SU-DHL-6 (cell line): ENCODE data around the gene UNC13C.

ENCODE experiments used
- H2AFZ ChIP-seq: fragments of 200-600 bp; sonication (generic); 2 replicates; pipeline ENCODE4 v1.6.1; 2014; ENCODE audit warnings: low read depth, mild to moderate bottlenecking, moderate library complexity, mixed read lengths, antibody characterized with exemption, low read length; ENCODE audit not compliant: severe bottlenecking
- H3F3A ChIP-seq: fragments of 200-600 bp; shearing (Covaris generic); 2 replicates; pipeline ENCODE4 v1.6.0; 2016; ENCODE audit warnings: antibody characterized with exemption, mild to moderate bottlenecking; ENCODE audit not compliant: insufficient read depth
- H3K27ac ChIP-seq: fragments of 200-600 bp; sonication (generic); 2 replicates; pipeline ENCODE4 v1.5.1; 2016; ENCODE audit warnings: low read depth, mild to moderate bottlenecking, low read length, moderate library complexity, mixed read lengths
- H3K27me3 ChIP-seq: fragments of 200-600 bp; sonication (generic), shearing (Covaris generic); 2 replicates; pipeline ENCODE4 v1.6.0; 2014; ENCODE audit warnings: mild to moderate bottlenecking, low read length
- H3K36me3 ChIP-seq: fragments of 200-600 bp; sonication (generic); 2 replicates; pipeline ENCODE4 v1.6.1; 2014; ENCODE audit warnings: mild to moderate bottlenecking, low read length, mixed read lengths
- H3K4me2 ChIP-seq: fragments of 300-600, 200-600 bp; shearing (Covaris generic), sonication (generic); 2 replicates; pipeline ENCODE4 v1.6.0; 2014; ENCODE audit warnings: low read length, low read depth, mild to moderate bottlenecking; ENCODE audit not compliant: poor library complexity, severe bottlenecking
- H3K4me3 ChIP-seq: fragments of 200-600 bp; sonication (generic); 2 replicates; pipeline ENCODE4 v1.5.1; 2014; ENCODE audit warnings: antibody characterized with exemption, low read length, mild to moderate bottlenecking, mixed read lengths; ENCODE audit not compliant: insufficient read depth, poor library complexity, severe bottlenecking
- H3K79me2 ChIP-seq: fragments of 200-600 bp; sonication (generic); 2 replicates; pipeline ENCODE4 v1.6.1; 2014; ENCODE audit warnings: mild to moderate bottlenecking, low read length, moderate library complexity; ENCODE audit not compliant: insufficient read depth
- H3K9ac ChIP-seq: fragments of 200-600 bp; sonication (generic); 2 replicates; pipeline ENCODE4 v1.7.0; 2014; ENCODE audit warnings: mild to moderate bottlenecking, low read length
- H3K9me2 ChIP-seq: fragments of 200-600 bp; sonication (generic); replicated peaks from 2 replicates; pipeline ENCODE4 v1.6.1; 2014; ENCODE audit warnings: low read length; ENCODE audit not compliant: insufficient read depth
- H3K9me3 ChIP-seq: fragments of 200-600 bp; sonication (generic); 2 replicates; pipeline ENCODE4 v1.6.1; 2014; ENCODE audit warnings: low read length, mixed read lengths; ENCODE audit not compliant: insufficient read depth
- H4K20me1 ChIP-seq: fragments of 200-600 bp; sonication (generic); 2 replicates; pipeline ENCODE4 v1.6.1; 2014; ENCODE audit warnings: low read depth, mild to moderate bottlenecking, antibody characterized with exemption, low read length, moderate library complexity, mixed read lengths
- CTCF ChIP-seq: fragments of 200-600 bp; sonication (generic); IDR thresholded peaks from one replicate; pipeline ENCODE4 v1.5.1; 2017; ENCODE audit warnings: antibody characterized with exemption, mild to moderate bottlenecking, low read length, moderate library complexity; ENCODE audit not compliant: insufficient read depth, poor library complexity, severe bottlenecking
- EZH2phosphoT487 ChIP-seq: fragments of 200-600 bp; sonication (generic), shearing (Covaris generic); conservative IDR thresholded peaks from 2 replicates; pipeline ENCODE4 v1.6.1; 2018; ENCODE audit warnings: mild to moderate bottlenecking, antibody characterized with exemption, low read length, moderate library complexity, mixed read lengths

Gene UNC13C

GRCh38 chr15:54014067-54014655, 35.9 kb downstream of the UNC13C start:
- no peak overlapping the region for H3K27ac ChIP-seq
- no peak overlapping the region for H3K9ac ChIP-seq
- no peaks in the 10 kb centered on the region for H3K9me2 ChIP-seq
- no peak overlapping the region for H2AFZ ChIP-seq
- no peak overlapping the region for H3K4me2 ChIP-seq
- no peaks in the 10 kb centered on the region for H4K20me1 ChIP-seq
- no peaks in the 10 kb centered on the region for H3K27me3 ChIP-seq
- H3K9me3 ChIP-seq: no peaks in the 10 kb centered on the region
- H3F3A ChIP-seq: no peaks in the 10 kb centered on the region
- H3K79me2 ChIP-seq: no peaks in the 10 kb centered on the region
- TF ChIP-seq CTCF: no peak
- H3K4me3 ChIP-seq: no peak overlapping the region
- no peaks in the 10 kb centered on the region for H3K36me3 ChIP-seq

DNA sequence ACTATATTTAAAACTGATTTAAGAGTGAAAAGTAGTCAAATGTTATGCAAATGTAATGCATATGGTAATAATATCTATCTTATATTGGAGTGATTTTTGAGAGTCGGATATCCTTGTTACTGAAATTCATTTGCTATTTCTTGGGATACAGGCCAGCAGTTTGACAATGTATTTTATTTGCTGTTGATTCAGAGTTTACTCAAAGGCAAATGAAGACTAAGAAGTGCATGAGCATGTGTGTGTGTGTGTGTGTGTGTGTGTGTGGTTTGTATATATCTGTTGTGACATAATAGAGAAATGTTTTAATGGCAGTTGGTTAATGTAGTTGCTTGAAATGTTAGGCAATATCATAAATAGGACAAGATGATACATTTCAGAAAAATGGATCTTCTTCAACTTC, 39.0 kb downstream of the UNC13C start:
- no peak overlapping the region for H3K4me2 ChIP-seq
- H3K27ac ChIP-seq: no peak overlapping the region
- no peak overlapping the region for H3K4me3 ChIP-seq
- TF ChIP-seq CTCF (no peak), EZH2phosphoT487 (no peak)
- no peaks in the 10 kb centered on the region for H3K9me2 ChIP-seq
- no peaks in the 10 kb centered on the region for H4K20me1 ChIP-seq
- H3K9ac ChIP-seq: no peak overlapping the region
- peaks cover 6% of the 10 kb centered on the region; the same call in 1 of the 2 replicates for H3K9me3 ChIP-seq
- no peaks in the 10 kb centered on the region for H3K36me3 ChIP-seq
- H3F3A ChIP-seq: no peaks in the 10 kb centered on the region
- no peaks in the 10 kb centered on the region for H3K79me2 ChIP-seq
- no peak overlapping the region for H2AFZ ChIP-seq
- no peaks in the 10 kb centered on the region for H3K27me3 ChIP-seq

- Histone ChIP-seq H3K4me3 (no peak overlapping the region), H2AFZ (no peak overlapping the region), H3F3A (no peaks in the 10 kb centered on the region), H3K9me2 (no peaks in the 10 kb centered on the region), H3K36me3 (no peaks in the 10 kb centered on the region), H3K4me2 (no peak overlapping the region), H3K27me3 (no peaks in the 10 kb centered on the region), H3K79me2 (no peaks in the 10 kb centered on the region), H4K20me1 (no peaks in the 10 kb centered on the region), H3K27ac (no peak overlapping the region), H3K9me3 (peaks cover 7% of the 10 kb centered on the region; the same call in 1 of the 2 replicates), H3K9ac (no peak overlapping the region)
- TF ChIP-seq EZH2phosphoT487 (no peak), CTCF (no peak)
These were observed 39.7 kb downstream of the UNC13C start for GRCh38 chr15:54017959-54018358.
